ENCODE results near the gene TEF. TPM values are rescaled to one million over a fixed set of nuclear protein-coding genes. Genes with fewer than 3 reads are reported as not detected.
"Not testable (repeated sequence)": the region's sequence is repeated elsewhere in the genome, so short reads cannot be mapped to it uniquely, and the experiment has no call there.

Gene TEF
- total and polyA plus RNA-seq, 2 experiments from 2014 or later: 4.0 to 21.1 TPM

GRCh38 chr22:41395531-41396240 is 13.9 kb downstream of the TEF start:
- no peak overlapping the region for H3K4me3 ChIP-seq
- H3K36me3 ChIP-seq: peaks cover 14% of the 10 kb centered on the region
- H3K27ac ChIP-seq: no peak overlapping the region
- H3K4me1 ChIP-seq (ENCODE audit: low read depth): no peaks in the 10 kb centered on the region
- no peaks in the 10 kb centered on the region for H3K27me3 ChIP-seq
- DNase-seq (ENCODE audit: low read depth in 1 of 2, low spot score in 1 of 2): no peak
- TF ChIP-seq, protein P1, sequence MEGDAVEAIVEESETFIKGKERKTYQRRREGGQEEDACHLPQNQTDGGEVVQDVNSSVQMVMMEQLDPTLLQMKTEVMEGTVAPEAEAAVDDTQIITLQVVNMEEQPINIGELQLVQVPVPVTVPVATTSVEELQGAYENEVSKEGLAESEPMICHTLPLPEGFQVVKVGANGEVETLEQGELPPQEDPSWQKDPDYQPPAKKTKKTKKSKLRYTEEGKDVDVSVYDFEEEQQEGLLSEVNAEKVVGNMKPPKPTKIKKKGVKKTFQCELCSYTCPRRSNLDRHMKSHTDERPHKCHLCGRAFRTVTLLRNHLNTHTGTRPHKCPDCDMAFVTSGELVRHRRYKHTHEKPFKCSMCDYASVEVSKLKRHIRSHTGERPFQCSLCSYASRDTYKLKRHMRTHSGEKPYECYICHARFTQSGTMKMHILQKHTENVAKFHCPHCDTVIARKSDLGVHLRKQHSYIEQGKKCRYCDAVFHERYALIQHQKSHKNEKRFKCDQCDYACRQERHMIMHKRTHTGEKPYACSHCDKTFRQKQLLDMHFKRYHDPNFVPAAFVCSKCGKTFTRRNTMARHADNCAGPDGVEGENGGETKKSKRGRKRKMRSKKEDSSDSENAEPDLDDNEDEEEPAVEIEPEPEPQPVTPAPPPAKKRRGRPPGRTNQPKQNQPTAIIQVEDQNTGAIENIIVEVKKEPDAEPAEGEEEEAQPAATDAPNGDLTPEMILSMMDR (IDR thresholded peaks at IDR 0.05; ENCODE audit: low read depth, low read length): no peak
- no peaks in the 10 kb centered on the region for H3K9me3 ChIP-seq (ENCODE audit: low read depth)

GRCh38 chr22:41397143-41397811 is 15.5 kb downstream of the TEF start:
- Histone ChIP-seq H3K9me3 (ENCODE audit: low read depth) (no peaks in the 10 kb centered on the region), H3K4me1 (ENCODE audit: low read depth) (peaks cover 4% of the 10 kb centered on the region), H3K27ac (no peak overlapping the region), H3K36me3 (peaks cover 11% of the 10 kb centered on the region), H3K4me3 (no peak overlapping the region), H3K27me3 (no peaks in the 10 kb centered on the region)
- no peak for DNase-seq (ENCODE audit: low read depth in 1 of 2, low spot score in 1 of 2)
- TF ChIP-seq, protein P1 (IDR thresholded peaks at IDR 0.05; ENCODE audit: low read depth, low read length): no peak

DNA sequence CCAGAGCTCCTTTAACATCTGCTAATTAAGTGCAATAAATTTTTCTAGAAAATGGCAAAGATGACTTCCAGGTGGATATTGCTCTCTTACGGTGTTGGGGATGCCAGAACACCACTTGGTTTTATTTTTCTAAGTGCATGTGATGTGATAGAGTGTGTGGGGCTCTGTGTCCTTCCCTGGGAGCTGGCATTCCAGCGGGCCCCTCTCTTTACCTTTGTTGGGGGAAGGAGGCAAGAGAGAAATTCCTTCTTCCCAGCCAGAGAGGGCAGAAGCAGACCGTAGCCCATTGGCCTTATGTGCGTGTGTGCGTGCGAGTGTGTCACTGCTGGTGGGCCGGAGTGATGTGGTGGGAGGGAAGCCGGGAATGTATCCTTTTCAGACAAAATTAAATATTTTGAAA is 17.2 kb downstream of the TEF start:
- no peaks in the 10 kb centered on the region for H3K9me3 ChIP-seq (ENCODE audit: low read depth)
- H3K27ac ChIP-seq: no peak overlapping the region
- DNase-seq (ENCODE audit: low read depth in 1 of 2, low spot score in 1 of 2): no peak
- H3K4me1 ChIP-seq (ENCODE audit: low read depth): peaks cover 8% of the 10 kb centered on the region
- peaks cover 11% of the 10 kb centered on the region for H3K36me3 ChIP-seq
- no peak overlapping the region for H3K4me3 ChIP-seq
- H3K27me3 ChIP-seq: no peaks in the 10 kb centered on the region
- TF ChIP-seq, protein P1 (IDR thresholded peaks at IDR 0.05; ENCODE audit: low read depth, low read length): no peak

GRCh38 chr22:41401781-41402648 is 20.3 kb downstream of the TEF start:
- H3K36me3 ChIP-seq: no peaks in the 10 kb centered on the region
- no peak overlapping the region for H3K4me3 ChIP-seq
- H3K27ac ChIP-seq: peak overlapping the region; percentile 67
- H3K27me3 ChIP-seq: no peaks in the 10 kb centered on the region
- peak; percentile 36 to 77 for DNase-seq (ENCODE audit: low read depth in 1 of 2, low spot score in 1 of 2)
- TF ChIP-seq, protein P1 (IDR thresholded peaks at IDR 0.05; ENCODE audit: low read depth, low read length): no peak
- peaks cover 8% of the 10 kb centered on the region for H3K4me1 ChIP-seq (ENCODE audit: low read depth)
- no peaks in the 10 kb centered on the region for H3K9me3 ChIP-seq (ENCODE audit: low read depth)

DNA sequence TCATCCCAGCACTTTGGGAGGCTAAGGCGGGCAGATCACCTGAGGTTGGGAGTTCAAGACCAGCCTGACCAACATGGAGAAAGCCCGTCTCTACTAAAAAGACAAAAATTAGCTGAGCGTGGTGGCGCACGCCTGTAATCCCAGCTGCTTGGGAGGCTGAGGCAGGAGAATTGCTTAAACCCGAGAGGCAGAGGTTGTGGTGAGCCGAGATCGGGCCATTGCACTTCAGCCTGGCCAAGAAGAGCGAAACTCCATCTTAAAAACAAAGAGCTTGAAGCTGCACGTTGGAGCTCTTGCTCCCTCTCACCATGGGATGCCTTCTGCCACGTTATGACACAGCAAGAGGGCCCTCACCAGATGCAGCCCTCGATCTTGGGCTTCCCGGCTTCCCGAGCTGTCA is 21.1 kb downstream of the TEF start:
- DNase-seq (ENCODE audit: low read depth in 1 of 2, low spot score in 1 of 2); H3K27me3 ChIP-seq; H3K4me1 ChIP-seq (ENCODE audit: low read depth); H3K36me3 ChIP-seq; H3K4me3 ChIP-seq; H3K9me3 ChIP-seq (ENCODE audit: low read depth): not testable (repeated sequence)
- H3K27ac ChIP-seq: peak overlapping the region; percentile 67

Data from cardiac muscle cell (in vitro differentiated cells and primary cell).